GM21390 (cell line): ENCODE data around the gene LRRC26.
A peak's percentile ranks its signal among the peaks of the same experiment; 100 is the strongest.

ENCODE experiments used
- ATAC-seq: cut with Tn5 transposase; IDR thresholded peaks from one replicate; pipeline ENCODE4 v1.9.1; 2021; ENCODE audit not compliant: unreplicated experiment

Gene LRRC26

GRCh38 chr9:137199411-137200121 lies 29.7 kb upstream of the LRRC26 start:
- ATAC-seq, result no peak

- no peak for ATAC-seq
Observed at GRCh38 chr9:137198902-137199283, 29.0 kb upstream of the LRRC26 start.

- ATAC-seq, result no peak
Observed at GRCh38 chr9:137198051-137198901, 28.4 kb upstream of the LRRC26 start.

- no peak for ATAC-seq
Observed at GRCh38 chr9:137195525-137196220, 25.8 kb upstream of the LRRC26 start.

GRCh38 chr9:137194909-137195308 lies 25.1 kb upstream of the LRRC26 start:
- no peak for ATAC-seq

- no peak for ATAC-seq
Observed at GRCh38 chr9:137194388-137194787, 24.5 kb upstream of the LRRC26 start.

- no peak for ATAC-seq
Observed at GRCh38 chr9:137193771-137194170, 23.9 kb upstream of the LRRC26 start.

GRCh38 chr9:137192859-137193258 lies 23.0 kb upstream of the LRRC26 start:
- no peak for ATAC-seq

- ATAC-seq, result no peak
Observed at GRCh38 chr9:137192448-137192780, 22.6 kb upstream of the LRRC26 start.

GRCh38 chr9:137191691-137192447 lies 22.0 kb upstream of the LRRC26 start:
- no peak for ATAC-seq

- no peak for ATAC-seq
Observed at GRCh38 chr9:137191245-137191644, 21.4 kb upstream of the LRRC26 start.

GRCh38 chr9:137190315-137190856 lies 20.5 kb upstream of the LRRC26 start:
- ATAC-seq, result no peak

- ATAC-seq, result no peak
Observed at GRCh38 chr9:137189297-137190295, 19.7 kb upstream of the LRRC26 start.

GRCh38 chr9:137188490-137189296 lies 18.8 kb upstream of the LRRC26 start, which contains the start of the genes ANAPC2 and SSNA1:
ANAPC2 (minus strand) TSS chr9:137188560; CDS start chr9:137188532, 28 bp downstream.
SSNA1 (plus strand) TSS chr9:137188676; CDS start chr9:137188727, 51 bp downstream.
- ATAC-seq, result peak; percentile 70

GRCh38 chr9:137188086-137188489 lies 18.2 kb upstream of the LRRC26 start:
- no peak for ATAC-seq

- ATAC-seq, result no peak
Observed at GRCh38 chr9:137187386-137187785, 17.5 kb upstream of the LRRC26 start.

- ATAC-seq, result no peak
Observed at GRCh38 chr9:137186385-137186784, 16.5 kb upstream of the LRRC26 start.

GRCh38 chr9:137185921-137186320 lies 16.1 kb upstream of the LRRC26 start:
- no peak for ATAC-seq
